C1 segment of cervical spinal cord (tissue), 14 donors: ENCODE measurements around the gene CHD3.
A peak's percentile ranks its signal among the peaks of the same experiment; 100 is the strongest.

Experiments used
- DNase-seq, 14 donors: peaks; one replicate each; lab custom pipeline; 2025; lab: John Stamatoyannopoulos, UW

CHD3 gene

GRCh38 chr17:7864995-7865650, 23.5 kb upstream of the CHD3 start:
- no peak for DNase-seq

- DNase-seq: no peak
Measured at GRCh38 chr17:7867881-7868329, 20.7 kb upstream of the CHD3 start.

GRCh38 chr17:7873051-7873450, 15.5 kb upstream of the CHD3 start:
- no peak for DNase-seq

- no peak for DNase-seq
Measured at GRCh38 chr17:7875804-7876370, 12.7 kb upstream of the CHD3 start.

GRCh38 chr17:7878234-7878633, 10.4 kb upstream of the CHD3 start:
- DNase-seq: no peak

GRCh38 chr17:7880076-7880868, 8.3 kb upstream of the CHD3 start:
- DNase-seq: no peak

- peak in 2 of 14 donors; percentile 16 to 93 for DNase-seq
Measured at GRCh38 chr17:7881276-7882054, 7.1 kb upstream of the CHD3 start.

- no peak for DNase-seq
Measured at GRCh38 chr17:7882068-7882467, 6.5 kb upstream of the CHD3 start.

GRCh38 chr17:7882629-7883028, 6.0 kb upstream of the CHD3 start:
- DNase-seq: no peak

- DNase-seq: no peak
Measured at GRCh38 chr17:7883781-7884386, 4.7 kb upstream of the CHD3 start.

- no peak for DNase-seq
Measured at GRCh38 chr17:7884581-7885366, 3.8 kb upstream of the CHD3 start.

- peak in 4 of 14 donors; percentile 24 to 48 (median 36) for DNase-seq
Measured at GRCh38 chr17:7885367-7886226, 3.0 kb upstream of the CHD3 start.

GRCh38 chr17:7886227-7887037, 2.2 kb upstream of the CHD3 start:
- DNase-seq: peak in 4 of 14 donors; percentile 13 to 40 (median 24)

- DNase-seq: no peak
Measured at GRCh38 chr17:7887038-7887481, 1.5 kb upstream of the CHD3 start.

- DNase-seq: peak in 13 of 14 donors; percentile 45 to 88 (median 77)
Measured at GRCh38 chr17:7887482-7888183, 956 bp upstream of the CHD3 start.

GRCh38 chr17:7889166-7889955, 772 bp downstream of the CHD3 start:
- DNase-seq: peak; percentile 57 to 98 (median 93)

GRCh38 chr17:7893187-7893880, 4.7 kb downstream of the CHD3 start:
- DNase-seq: no peak
